Stimulated activated CD4-positive, alpha-beta T cell treated with anti-CD3 and anti-CD28 coated beads, Interleukin-2, amount 100 ng/mL, for 4 hours (primary cell): Measurements from ENCODE around the gene TAT.
"Not testable (repeated sequence)": the region's sequence is repeated elsewhere in the genome, so short reads cannot be mapped to it uniquely, and the experiment has no call there.

ENCODE experiments used
- DNase-seq: peaks from one replicate; pipeline ENCODE4 v3.0.0-alpha.2; 2020; ENCODE audit warnings: low read depth

Gene TAT

GRCh38 chr16:71576971-71577370 is at the start of gene TAT:
Gene TAT (minus strand): TSS chr16:71577092. CDS start chr16:71576415, 677 bp downstream.
- DNase-seq, result no peak

- DNase-seq, result no peak
These were observed 49.3 kb upstream of the TAT start, which contains the start of gene MARVELD3 for GRCh38 chr16:71626018-71626857. Gene MARVELD3 (plus strand): TSS chr16:71626184. CDS start chr16:71626230, 46 bp downstream.

- DNase-seq, result no peak
These were observed 48.4 kb upstream of the TAT start for GRCh38 chr16:71625113-71625850.

GRCh38 chr16:71623597-71623996 is 46.7 kb upstream of the TAT start:
- DNase-seq, result no peak

DNA sequence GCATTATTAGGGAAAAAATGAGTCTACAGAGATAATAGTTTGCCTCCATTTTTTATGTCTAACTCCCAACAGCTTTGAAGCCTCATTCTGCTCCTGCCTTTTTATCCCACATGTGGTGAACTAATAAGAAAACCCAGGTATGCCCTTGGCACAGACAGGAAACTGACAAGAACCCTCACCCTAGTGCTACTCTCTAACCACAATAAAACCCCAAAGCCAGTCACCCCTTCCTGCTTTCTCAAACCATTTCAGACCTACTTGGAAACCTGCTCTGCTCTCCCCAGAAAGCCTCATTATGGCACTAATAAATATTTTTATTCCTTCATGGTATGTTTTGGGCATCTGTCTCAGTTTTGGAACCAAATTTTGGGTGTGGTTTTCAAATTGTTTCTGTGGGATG is 45.2 kb upstream of the TAT start:
- DNase-seq, result no peak

DNA sequence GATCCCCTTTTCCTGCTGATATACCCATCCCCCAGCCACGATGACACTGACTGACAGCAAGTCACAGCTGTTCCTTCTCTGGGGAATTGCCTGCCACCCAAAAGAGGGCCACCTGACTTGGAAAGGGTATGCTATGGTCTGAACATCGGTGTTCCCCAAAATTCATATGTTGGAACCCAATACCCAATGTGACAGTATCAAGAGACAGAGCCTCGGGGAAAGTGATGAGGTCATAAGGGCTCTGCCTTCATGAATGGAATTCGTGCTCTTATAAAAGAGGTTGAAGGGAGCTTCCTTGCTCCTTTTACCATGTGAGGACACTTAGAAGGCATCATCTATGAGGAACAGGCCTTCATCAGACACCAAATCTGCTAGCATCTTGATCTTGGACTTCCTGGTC is 41.5 kb upstream of the TAT start:
- DNase-seq, result no peak

DNA sequence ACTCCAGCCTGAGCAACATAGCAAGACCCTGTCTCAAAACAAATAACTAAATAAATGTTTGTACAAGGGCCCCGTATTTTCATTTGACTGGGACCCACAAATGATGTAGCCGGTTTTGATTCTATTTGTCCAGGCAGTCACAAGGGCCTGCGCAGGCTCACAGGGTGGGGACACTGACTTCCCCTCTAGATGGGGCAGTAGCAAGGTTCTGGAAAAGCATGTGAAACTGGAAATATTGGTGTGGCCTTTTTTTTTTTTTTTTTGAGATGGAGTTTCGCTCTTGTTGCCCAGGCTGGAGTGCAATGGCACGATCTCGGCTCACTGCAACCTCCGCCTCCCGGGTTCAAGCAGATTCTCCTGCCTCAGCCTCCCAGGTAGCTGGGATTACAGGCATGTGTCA is 38.1 kb upstream of the TAT start:
- DNase-seq, result not testable (repeated sequence)

DNA sequence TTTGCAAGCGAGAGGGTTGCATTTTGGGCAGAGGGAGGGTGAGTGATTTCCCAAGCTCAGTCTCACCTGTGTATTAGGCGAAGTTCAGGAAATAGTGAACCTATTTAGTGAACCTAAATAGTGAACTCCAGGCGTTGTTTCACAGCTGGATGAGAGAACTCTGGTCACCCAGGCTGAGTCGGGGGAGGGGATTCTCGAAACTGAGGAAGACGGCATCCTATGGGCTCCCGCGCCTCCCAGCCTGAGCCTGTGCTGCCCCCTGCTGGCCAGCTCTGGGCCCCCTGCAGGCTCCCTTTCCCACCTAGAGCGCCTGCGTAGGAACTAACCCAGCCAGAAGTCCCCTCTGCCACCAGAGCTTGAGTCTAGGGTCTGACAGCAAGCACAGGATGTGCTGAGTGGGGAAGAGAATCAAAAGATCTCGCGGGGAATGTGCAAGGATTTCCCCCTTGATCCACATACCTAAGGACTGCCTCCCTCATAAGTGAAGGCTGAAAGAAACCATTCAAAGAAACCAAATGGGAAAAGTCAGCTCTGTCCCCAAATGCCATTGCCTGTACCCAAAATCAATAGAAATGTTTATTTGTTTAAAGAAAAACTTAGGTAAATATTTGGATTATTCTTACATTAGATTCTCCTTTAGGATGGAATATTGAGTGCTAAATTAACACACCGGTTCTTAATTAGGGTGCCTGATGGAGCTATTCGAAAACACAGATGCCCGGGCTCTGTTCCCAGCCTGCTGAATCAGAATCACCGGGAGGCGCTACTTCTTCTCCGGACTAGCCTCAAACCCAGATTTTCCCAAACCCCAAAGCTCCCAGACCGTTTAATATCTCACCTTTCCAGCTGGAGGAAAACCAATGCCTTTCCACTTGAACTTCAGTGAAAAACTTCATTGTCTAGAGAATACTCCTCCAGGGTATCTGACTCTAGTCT is 34.3 kb upstream of the TAT start:
- DNase-seq, result peak; percentile 57

DNA sequence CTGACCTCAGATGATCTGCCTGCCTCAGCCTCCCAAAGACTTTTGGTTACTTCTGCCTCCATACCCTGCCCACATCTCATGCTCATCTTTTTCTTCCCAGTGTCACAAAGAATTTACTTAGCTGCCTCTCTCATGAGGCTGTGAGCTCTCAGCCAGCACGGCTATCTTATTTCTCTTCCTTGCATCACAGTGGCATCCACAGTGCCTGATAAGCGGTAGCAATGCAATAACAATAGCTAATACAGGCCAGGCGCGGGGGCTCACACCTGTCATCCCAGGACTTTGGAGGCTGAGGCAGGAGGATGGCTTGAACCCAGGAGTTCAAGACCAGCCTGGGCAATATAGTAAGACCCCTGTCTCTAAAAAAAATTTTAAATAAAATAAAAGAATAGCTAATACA is 33.6 kb upstream of the TAT start:
- no peak for DNase-seq

DNA sequence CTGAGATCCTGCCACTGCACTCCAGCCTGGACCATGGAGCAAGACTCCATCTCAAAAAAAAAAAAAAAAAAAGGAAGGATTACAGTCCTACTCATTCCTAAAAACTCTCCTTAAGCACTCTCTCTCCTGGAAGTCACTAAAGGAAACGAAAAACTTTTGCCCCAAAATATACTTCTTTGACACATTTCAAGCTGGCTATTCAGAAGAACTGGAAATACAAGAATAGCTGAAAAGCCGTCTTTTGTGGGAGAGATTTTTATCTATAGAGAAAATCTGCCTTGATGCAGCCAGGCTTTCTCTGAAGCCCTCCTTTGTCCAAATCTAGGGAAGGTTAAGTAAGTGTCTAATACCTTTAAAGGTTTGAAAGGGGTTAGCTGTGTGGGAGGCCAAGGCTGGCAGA is 32.2 kb upstream of the TAT start:
- DNase-seq, result no peak

DNA sequence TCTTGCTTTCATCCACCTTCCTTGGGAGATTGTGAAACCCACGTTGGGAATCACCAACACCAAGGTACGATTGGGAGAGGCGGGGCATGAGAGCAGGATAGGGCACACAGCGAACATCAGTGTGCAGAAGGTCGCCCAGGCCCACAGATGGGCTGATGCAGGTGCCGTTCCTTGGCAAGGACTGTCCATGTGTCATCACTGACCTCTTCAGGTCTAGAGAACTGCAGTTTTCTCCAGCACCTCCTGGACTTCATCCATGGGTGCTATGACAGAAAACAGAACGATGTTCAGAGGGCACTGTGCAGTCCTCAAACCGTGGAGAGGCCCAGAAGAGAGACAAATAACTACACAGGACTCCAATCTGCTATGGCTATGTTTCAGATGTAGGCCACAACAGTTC is 23.9 kb upstream of the TAT start:
- no peak for DNase-seq

DNA sequence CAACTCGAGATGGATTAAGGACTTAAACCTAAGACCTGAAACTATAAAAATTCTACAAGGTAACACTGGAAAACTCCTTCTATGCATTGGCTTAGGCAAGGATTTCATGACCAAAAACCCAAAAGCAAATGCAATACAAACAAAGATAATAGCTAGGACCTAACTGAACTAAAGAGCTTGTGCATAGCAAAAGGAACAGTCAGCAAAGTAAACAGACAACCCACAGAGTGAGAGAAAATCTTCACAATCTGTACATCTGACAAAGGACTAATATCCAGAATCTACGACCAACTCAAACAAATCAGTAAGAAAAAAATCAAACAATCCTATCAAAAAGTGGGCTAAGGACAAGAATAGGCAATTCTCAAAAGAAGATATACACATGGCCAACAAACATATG is 21.5 kb upstream of the TAT start:
- not testable (repeated sequence) for DNase-seq

DNA sequence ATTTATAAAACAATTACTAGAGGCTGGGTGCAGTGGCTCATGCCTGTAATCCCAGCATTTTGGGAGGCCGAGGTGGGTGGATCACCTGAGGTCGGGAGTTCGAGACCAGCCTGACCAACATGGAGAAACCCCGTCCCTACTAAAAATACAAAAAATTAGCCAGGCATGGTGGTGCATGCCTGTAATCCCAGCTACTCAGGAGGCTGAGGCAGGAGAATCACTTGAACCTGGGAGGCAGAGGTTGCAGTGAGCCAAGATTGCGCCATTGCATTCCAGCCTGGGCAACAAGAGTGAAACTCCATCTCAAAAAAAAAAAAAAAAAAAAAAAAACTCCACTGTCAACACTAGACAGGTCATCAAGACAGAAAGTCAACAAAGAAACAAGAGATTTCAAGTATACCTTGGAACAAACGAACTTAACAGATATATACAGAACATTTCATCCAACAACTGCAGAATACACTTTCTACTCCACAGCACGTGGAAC is 18.5 kb upstream of the TAT start:
- DNase-seq, result not testable (repeated sequence)

- DNase-seq, result no peak
These were observed 17.2 kb upstream of the TAT start for GRCh38 chr16:71594000-71594646.

DNA sequence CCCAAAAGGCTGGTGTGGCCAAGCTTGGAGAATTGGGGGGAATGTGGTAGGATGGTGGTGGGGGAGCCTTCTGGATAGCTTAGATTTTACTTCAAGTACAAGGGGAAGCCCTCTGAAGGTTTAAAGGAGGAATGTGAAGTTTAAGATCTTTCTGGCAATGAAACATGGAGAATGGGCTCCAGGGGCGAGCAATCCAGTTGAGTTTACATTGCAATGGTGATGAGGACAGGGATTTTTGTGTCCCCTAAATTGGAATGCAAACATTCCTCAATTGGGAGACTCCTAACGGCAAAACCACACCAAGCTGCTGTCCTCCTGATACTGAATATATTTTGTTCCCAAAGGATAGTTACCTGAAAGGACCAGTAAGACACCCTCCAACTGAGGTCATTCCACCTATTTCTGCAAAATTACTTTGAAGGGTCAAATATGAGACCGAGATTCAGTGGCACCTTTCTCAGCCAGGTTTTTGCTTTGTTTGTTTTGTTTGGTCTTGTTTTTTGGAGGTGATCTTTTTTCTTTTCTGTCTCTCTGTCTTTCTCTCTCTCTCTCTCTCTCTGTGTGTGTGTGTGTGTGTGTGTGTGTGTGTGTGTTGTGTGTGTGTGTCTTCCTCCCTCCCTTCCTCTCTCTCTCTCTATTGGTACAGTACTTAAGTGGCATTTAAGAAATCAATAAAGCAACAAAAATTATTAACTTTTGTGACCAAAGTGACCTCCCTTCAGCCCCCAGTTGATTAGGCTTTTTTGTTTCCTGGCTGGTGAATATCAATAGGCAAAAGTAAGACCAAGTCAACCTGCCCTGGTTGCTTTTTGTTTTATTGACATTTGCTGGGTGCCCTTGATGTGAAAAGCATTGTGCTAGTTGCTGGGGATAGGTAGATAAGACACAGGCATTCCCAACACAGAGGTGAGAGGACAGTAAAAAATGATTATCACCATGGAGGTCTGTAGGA is 16.4 kb upstream of the TAT start:
- no peak for DNase-seq

GRCh38 chr16:71591917-71592316 is 15.0 kb upstream of the TAT start:
- DNase-seq, result no peak

- no peak for DNase-seq
These were observed 13.7 kb upstream of the TAT start for GRCh38 chr16:71590584-71590983.

DNA sequence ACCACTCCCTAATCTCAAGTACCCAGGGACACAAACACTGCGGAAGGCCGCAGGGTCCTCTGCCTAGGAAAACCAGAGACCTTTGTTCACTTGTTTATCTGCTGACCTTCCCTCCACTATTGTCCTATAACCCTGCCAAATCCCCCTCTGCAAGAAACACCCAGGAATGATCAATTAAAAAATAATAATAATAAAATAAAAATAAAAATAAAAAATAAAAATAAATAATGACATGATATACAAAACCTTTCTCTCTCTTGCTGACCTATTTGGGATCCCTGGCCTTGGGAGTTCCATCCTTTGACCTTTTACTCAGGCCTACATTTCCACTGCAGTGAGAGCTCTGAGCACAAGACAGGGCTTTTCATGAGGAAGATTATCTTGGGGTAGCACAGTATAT is 13.2 kb upstream of the TAT start:
- DNase-seq, result not testable (repeated sequence)

GRCh38 chr16:71589334-71589733 is 12.4 kb upstream of the TAT start:
- not testable (repeated sequence) for DNase-seq

GRCh38 chr16:71585318-71585703 is 8.4 kb upstream of the TAT start:
- no peak for DNase-seq
